Right renal pelvis (tissue), 4 donors: Measurements from ENCODE around the gene TOR1A. TPM values are rescaled to one million over a fixed set of nuclear protein-coding genes. Genes with fewer than 3 reads are reported as not detected.

Experiments used
- polyA plus RNA-seq, 4 donors: library from polyadenylated mRNA; unstranded; fragments of 120-200 nt; gene quantifications; one replicate each; pipeline ENCODE4 v1.2.1, GENCODE V29; 2013; ENCODE audit not compliant: insufficient read length in 4 of 4

TOR1A gene
- polyA plus RNA-seq, 4 donors: 44.0 to 46.4 (median 44.2) TPM

Other genes starting within 250 kb of the TOR1A start
- under 1 TPM; 0.72 to 0.88 (median 0.79) TPM for gene C9orf50, start 203.0 kb downstream of the TOR1A start, polyA plus RNA-seq
- 10 to 100 TPM; 33.1 to 38.4 (median 33.9) TPM for gene NTMT1, start 198.0 kb downstream of the TOR1A start, polyA plus RNA-seq
- 10 to 100 TPM; 18.2 to 20.9 (median 18.7) TPM for gene ASB6, start 182.0 kb downstream of the TOR1A start, polyA plus RNA-seq
- gene PRRX2, start 158.5 kb downstream of the TOR1A start, polyA plus RNA-seq: 1 to 10 TPM; 1.1 to 1.8 (median 1.2) TPM
- 1 to 10 TPM; 5.4 to 7.1 (median 6.1) TPM for gene PTGES, start 71.1 kb downstream of the TOR1A start, polyA plus RNA-seq
- 10 to 100 TPM; 20.0 to 22.2 (median 21.3) TPM for gene TOR1B, start 21.0 kb downstream of the TOR1A start, polyA plus RNA-seq
- gene C9orf78, start 11.1 kb upstream of the TOR1A start, polyA plus RNA-seq: 10 to 100 TPM; 73.0 to 82.1 (median 78.6) TPM
- gene USP20, start 11.3 kb upstream of the TOR1A start, polyA plus RNA-seq: 10 to 100 TPM; 18.1 to 26.4 (median 22.0) TPM
- 10 to 100 TPM; 42.1 to 53.5 (median 49.1) TPM for gene FNBP1, start 219.1 kb upstream of the TOR1A start, polyA plus RNA-seq
- gene GPR107, start 229.8 kb upstream of the TOR1A start, polyA plus RNA-seq: 10 to 100 TPM; 54.8 to 60.6 (median 55.7) TPM